Fibroblast of lung (primary cell): Measurements from ENCODE around the gene AK5. TPM values are rescaled to one million over a fixed set of nuclear protein-coding genes. Genes with fewer than 3 reads are reported as not detected.

Source experiments
- DNase-seq, 2 donors: peaks; one replicate each; pipeline versions ENCODE4 v3.0.0 to v3.0.0-alpha.2; 2010; ENCODE audit warnings: low read depth in 2 of 2
- H2AFZ ChIP-seq: 2 replicates; pipeline ENCODE4 v1.5.1; 2012; ENCODE audit warnings: low read length, control low read depth, inconsistent platforms
- H3K27ac ChIP-seq: 2 replicates; pipeline ENCODE4 v1.5.1; 2011; ENCODE audit warnings: low read length, control low read depth; ENCODE audit not compliant: insufficient read depth
- H3K27me3 ChIP-seq: 2 replicates; pipeline ENCODE4 v1.5.1; 2011; ENCODE audit warnings: mild to moderate bottlenecking, low read length; ENCODE audit not compliant: control insufficient read depth, insufficient read depth
- H3K36me3 ChIP-seq: 2 replicates; pipeline ENCODE4 v1.5.1; 2011; ENCODE audit warnings: low read length; ENCODE audit not compliant: control insufficient read depth, insufficient read depth
- H3K4me1 ChIP-seq: 2 replicates; pipeline ENCODE4 v1.5.1; 2011; ENCODE audit warnings: low read length; ENCODE audit not compliant: control insufficient read depth, insufficient read depth; ENCODE audit errors: extremely low read depth
- H3K4me2 ChIP-seq: 2 replicates; pipeline ENCODE4 v1.5.1; 2011; ENCODE audit warnings: low read length, control low read depth; ENCODE audit not compliant: insufficient read depth; ENCODE audit errors: extremely low read depth
- H3K4me3 ChIP-seq, 4 experiments: fragments of 200-600 bp in 1 of 4; sonication (generic) in 1 of 4; replicated peaks in 1 of 4; 2 replicates each; pipeline ENCODE4 v1.5.1; 2011 to 2016; ENCODE audit warnings: low read length in 4 of 4, low read depth in 3 of 4, mild to moderate bottlenecking in 3 of 4, control low read depth in 2 of 4, inconsistent platforms in 1 of 4, mixed read lengths in 1 of 4; ENCODE audit not compliant: insufficient read depth in 1 of 4; ENCODE audit errors: control extremely low read depth in 1 of 4
- H3K79me2 ChIP-seq: 2 replicates; pipeline ENCODE4 v1.5.1; 2012; ENCODE audit warnings: mild to moderate bottlenecking, low read length, inconsistent platforms; ENCODE audit not compliant: control insufficient read depth, insufficient read depth
- H3K9ac ChIP-seq: 2 replicates; pipeline ENCODE4 v1.5.1; 2011; ENCODE audit warnings: mild to moderate bottlenecking, low read length, control low read depth; ENCODE audit not compliant: insufficient read depth
- H3K9me3 ChIP-seq: 2 replicates; pipeline ENCODE4 v1.5.1; 2012; ENCODE audit warnings: low read depth, low read length; ENCODE audit not compliant: control insufficient read depth, insufficient read depth
- H4K20me1 ChIP-seq: 2 replicates; pipeline ENCODE4 v1.5.1; 2011; ENCODE audit warnings: low read length; ENCODE audit not compliant: control insufficient read depth, insufficient read depth; ENCODE audit errors: extremely low read depth
- CTCF ChIP-seq, 2 donors: IDR thresholded peaks in 1 of 2; conservative IDR thresholded peaks in 1 of 2; 1 replicate in 1 of 2; 2 replicates in 1 of 2; pipeline ENCODE4 v1.5.1; 2011 to 2012; ENCODE audit warnings: low read length in 2 of 2, control low read depth in 1 of 2, inconsistent platforms in 1 of 2, low read depth in 1 of 2, mild to moderate bottlenecking in 1 of 2
- EZH2 ChIP-seq: IDR thresholded peaks from 2 replicates; pipeline ENCODE4 v1.5.1; 2012; ENCODE audit warnings: low read length, control low read depth, mild to moderate bottlenecking; ENCODE audit errors: missing control alignments
- polyA plus RNA-seq, 2 donors: library from polyadenylated mRNA; depleted of rRNA in 1 of 2; stranded (reverse) in 1 of 2; unstranded in 1 of 2; fragments of >200 nt; gene quantifications; 2 replicates each; pipeline ENCODE4 v1.2.1, GENCODE V29; 2011 to 2012; ENCODE audit warnings: missing spikeins in 1 of 2
- total RNA-seq: library from RNA; depleted of rRNA; stranded (reverse); fragments of >200 nt; gene quantifications from 2 replicates; pipeline ENCODE4 v1.2.1, GENCODE V29; 2014

AK5 gene
- total and polyA plus RNA-seq, 2 donors (not counting 1 experiment from before 2014, with no cell fraction given) = 37.9 to 87.7 TPM

- no peaks in the 10 kb centered on the region for H3K36me3 ChIP-seq
- no peak overlapping the region for H3K27ac ChIP-seq
- H2AFZ ChIP-seq = no peak overlapping the region
- no peaks in the 10 kb centered on the region for H3K9me3 ChIP-seq
- no peak overlapping the region for H3K9ac ChIP-seq
- H3K27me3 ChIP-seq = no peaks in the 10 kb centered on the region
- no peak overlapping the region for H3K4me3 ChIP-seq
- no peaks in the 10 kb centered on the region for H4K20me1 ChIP-seq
- H3K4me2 ChIP-seq = no peak overlapping the region
- TF ChIP-seq CTCF (conservative IDR thresholded peaks at IDR 0.05 in 1 of 2, IDR thresholded peaks at IDR 0.05 in 1 of 2; ENCODE audit: low read depth in 1 of 2, low read length in 2 of 2) (no peak), EZH2 (no peak)
- no peaks in the 10 kb centered on the region for H3K79me2 ChIP-seq
- no peaks in the 10 kb centered on the region for H3K4me1 ChIP-seq
- DNase-seq = no peak
These were observed 59.4 kb downstream of the AK5 start for GRCh38 chr1:77341195-77341594.

DNA sequence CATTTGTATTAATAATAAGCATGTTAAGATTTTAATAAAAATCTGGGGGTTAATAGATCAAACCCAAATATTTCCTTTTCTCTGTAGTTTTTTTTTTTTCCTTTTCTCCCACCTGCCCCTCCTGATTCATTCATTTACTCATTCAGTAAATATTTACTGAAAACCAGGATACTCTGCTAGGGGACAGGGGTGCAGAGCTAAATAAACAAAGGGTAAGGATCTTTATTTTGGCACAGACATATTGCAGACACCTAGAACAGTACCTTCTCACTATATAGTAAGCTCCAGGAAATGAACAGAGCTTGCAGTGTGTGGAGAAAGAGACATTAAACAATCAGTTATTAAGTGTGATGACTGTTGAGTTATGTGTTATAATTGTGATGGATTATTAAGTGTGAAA, 60.9 kb downstream of the AK5 start:
- Histone ChIP-seq H3K27me3 (no peaks in the 10 kb centered on the region), H3K79me2 (no peaks in the 10 kb centered on the region), H2AFZ (no peak overlapping the region), H3K9ac (no peak overlapping the region), H3K4me3 (no peak overlapping the region), H3K4me2 (no peak overlapping the region), H3K27ac (no peak overlapping the region), H4K20me1 (no peaks in the 10 kb centered on the region), H3K4me1 (no peaks in the 10 kb centered on the region), H3K36me3 (no peaks in the 10 kb centered on the region), H3K9me3 (no peaks in the 10 kb centered on the region)
- no peak for TF ChIP-seq CTCF (conservative IDR thresholded peaks at IDR 0.05 in 1 of 2, IDR thresholded peaks at IDR 0.05 in 1 of 2; ENCODE audit: low read depth in 1 of 2, low read length in 2 of 2)
- TF ChIP-seq EZH2 = no peak
- DNase-seq = no peak

DNA sequence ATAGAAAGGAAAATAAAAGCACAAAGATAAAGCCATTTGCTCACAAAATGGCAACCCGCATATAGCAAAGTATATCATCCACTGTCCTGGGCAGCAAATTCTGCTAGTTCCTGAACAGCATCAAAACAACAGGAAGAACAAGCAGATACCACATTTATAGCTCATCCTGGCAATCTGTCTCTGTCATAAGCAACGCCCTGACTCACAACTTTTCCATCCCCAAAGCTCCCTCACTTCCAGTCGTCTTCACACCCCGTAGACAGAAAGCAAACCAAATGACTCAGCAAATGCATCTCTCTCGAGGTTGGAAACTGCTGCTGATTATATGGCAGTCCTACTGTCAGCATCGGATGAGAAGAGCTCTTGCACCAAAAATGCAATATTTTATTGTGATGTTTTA, 65.8 kb downstream of the AK5 start:
- Histone ChIP-seq H3K27ac (no peak overlapping the region), H3K4me3 (no peak overlapping the region), H3K4me2 (no peak overlapping the region)

More for the DNA sequence above, 65.8 kb downstream of the AK5 start:
- Histone ChIP-seq H3K4me1 (no peaks in the 10 kb centered on the region), H4K20me1 (no peaks in the 10 kb centered on the region), H3K9me3 (no peaks in the 10 kb centered on the region), H3K9ac (no peak overlapping the region), H2AFZ (peak overlapping the region; percentile 24), H3K79me2 (no peaks in the 10 kb centered on the region), H3K27me3 (no peaks in the 10 kb centered on the region), H3K36me3 (no peaks in the 10 kb centered on the region)
- no peak for TF ChIP-seq CTCF (conservative IDR thresholded peaks at IDR 0.05 in 1 of 2, IDR thresholded peaks at IDR 0.05 in 1 of 2; ENCODE audit: low read depth in 1 of 2, low read length in 2 of 2)
- no peak for TF ChIP-seq EZH2
- peak; percentile 64 to 92 for DNase-seq
